ENCODE results near the gene NME3. TPM values are rescaled to one million over a fixed set of nuclear protein-coding genes. Genes with fewer than 3 reads are reported as not detected.
A peak's percentile ranks its signal among the peaks of the same experiment; 100 is the strongest.

The NME3 gene
- total and polyA plus RNA-seq, 2 of the 4 experiments (the other 2 are of a cell fraction): 12.7 to 41.2 TPM

DNA sequence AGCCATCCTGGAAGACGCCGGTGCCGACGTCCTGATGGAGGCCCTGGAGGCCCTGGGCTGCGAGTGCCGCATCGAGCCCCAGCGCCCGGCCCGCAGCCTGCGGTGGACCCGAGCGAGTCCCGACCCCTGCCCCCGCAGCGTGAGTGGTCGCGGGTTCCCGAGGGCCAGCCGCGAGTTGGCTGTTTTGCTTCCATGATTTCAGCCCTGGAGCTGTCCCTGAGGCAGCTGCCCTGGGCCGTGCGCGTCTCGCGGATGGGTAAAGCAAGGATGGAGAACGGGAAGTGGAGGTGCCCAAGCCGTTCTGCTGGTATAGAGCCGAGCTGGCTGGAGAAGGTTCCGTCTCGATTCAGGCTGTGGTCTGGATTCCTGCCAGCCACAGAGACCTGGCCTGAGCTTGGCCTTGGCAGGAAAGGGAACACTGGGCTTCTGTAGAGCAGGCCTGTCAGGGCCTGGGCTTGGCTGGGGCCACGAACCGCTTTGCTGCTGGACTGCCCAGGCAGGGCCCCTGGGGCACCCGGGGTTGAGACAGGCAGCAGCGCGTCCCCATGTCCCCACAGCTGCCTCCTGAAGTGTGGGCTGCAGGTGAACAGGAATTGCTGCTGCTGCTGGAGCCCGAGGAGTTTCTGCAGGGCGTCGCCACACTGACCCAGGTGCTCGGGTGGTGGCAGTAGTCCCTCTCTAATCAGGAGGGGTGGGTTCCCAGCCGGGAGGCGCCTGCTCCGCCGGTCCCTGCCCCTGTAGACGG, 2.5 kb upstream of the NME3 start:
- Histone ChIP-seq H2AK5ac (ENCODE audit: low read depth, low read length) (peak overlapping the region; percentile 25), H3K4me3 (ENCODE audit: insufficient read depth, low read depth, low read length) (peak overlapping the region; percentile 93), H3K14ac (replicated peaks; ENCODE audit: low read depth, low read length) (peak overlapping the region; percentile 43), H3K4me2 (ENCODE audit: low read depth, low read length) (peak overlapping the region; percentile 93), H3K4me1 (ENCODE audit: control insufficient read depth, insufficient read depth, low read length) (peaks cover 13% of the 10 kb centered on the region), H3K79me1 (ENCODE audit: low read depth in 1 of 2, low read length in 2 of 2) (peaks cover 12 to 56% of the 10 kb centered on the region in 2 experiments), H3K9me3 (ENCODE audit: control insufficient read depth, insufficient read depth, low read length) (no peaks in the 10 kb centered on the region), H3K9ac (ENCODE audit: low read depth, low read length) (peak overlapping the region; percentile 78), H2AFZ (replicated peaks; ENCODE audit: low read length, poor library complexity) (peak overlapping the region; percentile 94), H2BK5ac (ENCODE audit: low read depth, low read length, poor library complexity, severe bottlenecking) (peak overlapping the region; percentile 47), H2BK120ac (ENCODE audit: low read depth, low read length) (no peak overlapping the region), H3K23ac (ENCODE audit: low read depth, low read length) (peak overlapping the region; percentile 69), H3K27me3 (ENCODE audit: control insufficient read depth, insufficient read depth, low read length) (no peaks in the 10 kb centered on the region), H2BK20ac (ENCODE audit: low read depth, low read length) (no peak overlapping the region), H4K8ac (ENCODE audit: low read depth in 2 of 2, low read length in 2 of 2) (peak overlapping the region; percentile 33 to 77; a peak in 2 of 4 replicates), H4K20me1 (ENCODE audit: insufficient read depth, low read length) (peaks cover 35% of the 10 kb centered on the region), H3K4ac (ENCODE audit: low read depth, low read length) (peak overlapping the region; percentile 44), H3K27ac (ENCODE audit: insufficient read depth, low read length) (peak overlapping the region; percentile 76), H3K56ac (ENCODE audit: extremely low read depth, insufficient read depth, low read length) (no peak overlapping the region), H2AK9ac (replicated peaks; ENCODE audit: low read depth, low read length, poor library complexity) (peak overlapping the region; percentile 100), H4K91ac (ENCODE audit: insufficient read depth, low read depth, low read length) (peak overlapping the region; percentile 11; the same call in 1 of the 2 replicates), H4K5ac (ENCODE audit: low read depth, low read length) (no peak overlapping the region), H3K36me3 (ENCODE audit: control insufficient read depth, insufficient read depth, low read length) (peaks cover 25% of the 10 kb centered on the region; the same call in 1 of the 2 replicates), H2BK15ac (ENCODE audit: low read depth, low read length) (no peak overlapping the region), H3K9me1 (ENCODE audit: insufficient read depth, low read length) (0 out of 2 replicates have a peak, but pooled peaks cover 3% of the 10 kb centered on the region), H3K18ac (ENCODE audit: low read depth, low read length) (no peak overlapping the region)
- ATAC-seq (ENCODE audit: low read depth) (peak; percentile 4), DNase-seq (peak; percentile 24)
- dilution Hi-C loops (cut with HindIII; ENCODE audit: low sequenced_read_pairs, unreplicated experiment) (no loop called here), in situ Hi-C loops (cut with MboI; ENCODE audit: low sequenced_read_pairs) (no loop called here), intact Hi-C loops (cut with micrococcal nuclease) (no loop called here)
- WGBS, 2 experiments (ENCODE audit: extremely low coverage in 2 of 2, insufficient read length in 1 of 2): 2% methylated on average over 15 of the region's 45 CpGs; no CpG with 5 or more reads in 1 of the 2 experiments
- POLR2A ChIA-PET (ENCODE audit: unreplicated experiment): no interaction called here
- TF ChIP-seq, protein P1, sequence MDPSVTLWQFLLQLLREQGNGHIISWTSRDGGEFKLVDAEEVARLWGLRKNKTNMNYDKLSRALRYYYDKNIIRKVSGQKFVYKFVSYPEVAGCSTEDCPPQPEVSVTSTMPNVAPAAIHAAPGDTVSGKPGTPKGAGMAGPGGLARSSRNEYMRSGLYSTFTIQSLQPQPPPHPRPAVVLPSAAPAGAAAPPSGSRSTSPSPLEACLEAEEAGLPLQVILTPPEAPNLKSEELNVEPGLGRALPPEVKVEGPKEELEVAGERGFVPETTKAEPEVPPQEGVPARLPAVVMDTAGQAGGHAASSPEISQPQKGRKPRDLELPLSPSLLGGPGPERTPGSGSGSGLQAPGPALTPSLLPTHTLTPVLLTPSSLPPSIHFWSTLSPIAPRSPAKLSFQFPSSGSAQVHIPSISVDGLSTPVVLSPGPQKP (IDR thresholded peaks at IDR 0.05; ENCODE audit: borderline replicate concordance, low read depth, low read length): no peak
- 0 out of 2 replicates have a peak, but pooled peaks have one; percentile 1 for TF ChIP-seq MXI1 (IDR thresholded peaks at IDR 0.05; ENCODE audit: borderline replicate concordance, low read depth, low read length)
- CTCF ChIA-PET: interaction anchor here (0.9 kb wide), 1 partner anchor 37 kb away, joined by 3 read pairs; no protein-coding TSS in a partner anchor
- BruUV-seq (replicated peaks): no TSS peak
